GM19468 (cell line): Measurements from ENCODE around the gene HSF2BP.
"Not testable (repeated sequence)": the region's sequence is repeated elsewhere in the genome, so short reads cannot be mapped to it uniquely, and the experiment has no call there.

ENCODE experiments used
- ATAC-seq: cut with Tn5 transposase; IDR thresholded peaks from one replicate; pipeline ENCODE4 v1.9.1; 2021; ENCODE audit warnings: mild to moderate bottlenecking, moderate library complexity, moderate number of reproducible peaks; ENCODE audit not compliant: unreplicated experiment; ENCODE audit errors: extremely low read depth

Gene HSF2BP

GRCh38 chr21:43653626-43654025, 5.7 kb downstream of the HSF2BP start:
- no peak for ATAC-seq

GRCh38 chr21:43652616-43653015, 6.7 kb downstream of the HSF2BP start:
- no peak for ATAC-seq

GRCh38 chr21:43651926-43652325, 7.4 kb downstream of the HSF2BP start:
- ATAC-seq, result not testable (repeated sequence)

GRCh38 chr21:43648171-43648570, 11.1 kb downstream of the HSF2BP start:
- no peak for ATAC-seq

- ATAC-seq, result no peak
These were observed 12.6 kb downstream of the HSF2BP start for GRCh38 chr21:43646550-43647260.

- no peak for ATAC-seq
These were observed 13.3 kb downstream of the HSF2BP start for GRCh38 chr21:43645976-43646375.

GRCh38 chr21:43645136-43645891, 14.0 kb downstream of the HSF2BP start:
- ATAC-seq, result no peak

- ATAC-seq, result no peak
These were observed 14.7 kb downstream of the HSF2BP start for GRCh38 chr21:43644609-43645008.

- no peak for ATAC-seq
These were observed 15.2 kb downstream of the HSF2BP start for GRCh38 chr21:43644071-43644470.

- ATAC-seq, result no peak
These were observed 16.1 kb downstream of the HSF2BP start for GRCh38 chr21:43643193-43643592.

- no peak for ATAC-seq
These were observed 18.9 kb downstream of the HSF2BP start for GRCh38 chr21:43640400-43640799.

GRCh38 chr21:43639470-43640353, 19.6 kb downstream of the HSF2BP start:
- no peak for ATAC-seq

- no peak for ATAC-seq
These were observed 21.6 kb downstream of the HSF2BP start for GRCh38 chr21:43637530-43638158.

GRCh38 chr21:43635436-43635835, 23.9 kb downstream of the HSF2BP start:
- ATAC-seq, result no peak

GRCh38 chr21:43634618-43635017, 24.7 kb downstream of the HSF2BP start:
- ATAC-seq, result no peak

GRCh38 chr21:43632373-43632905, 26.8 kb downstream of the HSF2BP start:
- ATAC-seq, result no peak

GRCh38 chr21:43631411-43632107, 27.7 kb downstream of the HSF2BP start:
- ATAC-seq, result no peak

GRCh38 chr21:43627527-43627926, 31.8 kb downstream of the HSF2BP start:
- ATAC-seq, result no peak

GRCh38 chr21:43626390-43626789, 32.9 kb downstream of the HSF2BP start:
- no peak for ATAC-seq
